Mucosa of descending colon (tissue), 3 donors: ENCODE data around the gene TARS3. TPM values are rescaled to one million over a fixed set of nuclear protein-coding genes. Genes with fewer than 3 reads are reported as not detected.

Source experiments
- ATAC-seq: fragments of 200-7000 bp; cut with Tn5 transposase; one replicate; pipeline ENCODE4 v1.9.1; 2020; ENCODE audit warnings: mild to moderate bottlenecking, moderate library complexity
- DNase-seq, 3 donors: peaks; one replicate each; pipeline ENCODE4 v3.0.0-alpha.2; 2020
- H3K36me3 ChIP-seq: fragments of 200-600 bp; one replicate; pipeline ENCODE4 v1.8.0; 2021; ENCODE audit warnings: low read depth, mild to moderate bottlenecking
- H3K4me1 ChIP-seq: fragments of 200-600 bp; one replicate; pipeline ENCODE4 v1.8.0; 2021; ENCODE audit warnings: low read depth, mild to moderate bottlenecking
- H3K4me3 ChIP-seq: fragments of 200-600 bp; one replicate; pipeline ENCODE4 v1.8.0; 2021; ENCODE audit warnings: mild to moderate bottlenecking
- H3K9me3 ChIP-seq: fragments of 200-600 bp; one replicate; pipeline ENCODE4 v1.8.0; 2021; ENCODE audit warnings: mild to moderate bottlenecking
- CTCF ChIP-seq: fragments of 200-600 bp; IDR thresholded peaks from one replicate; pipeline ENCODE4 v1.8.0; 2022; ENCODE audit warnings: antibody characterized with exemption, mild to moderate bottlenecking
- intact Hi-C, 2 donors: fragments of 100-400 bp; cut with DNase I in 1 of 2; cut with micrococcal nuclease in 1 of 2; formaldehyde crosslinking; loops; one replicate each; pipeline versions ENCODE4 v1.11.0 to v1.11.1; 2022; cut with DNase I, micrococcal nuclease
- total RNA-seq, 3 donors: library from RNA; stranded (reverse); fragmentation: NEBNext Ultra II Directional in 2 of 3; extraction: Animal tissue kit (Norgen Biotek cat#: 25700) in 2 of 3; gene quantifications; one replicate each; pipeline versions ENCODE4 v1.2.1 to v1.2.4, GENCODE V29; 2021 to 2023
- donor health status: DM: no; HTN: no; CAD: no; lungs with moderate emphysema.
- donor health status: DM: no; HTN: no; CAD: no.
- donor health status: DM: no; HTN: yes; CAD: no.

Gene TARS3
- total RNA-seq, 3 donors from 2014 or later = 7.3 to 22.6 (median 9.2) TPM

DNA sequence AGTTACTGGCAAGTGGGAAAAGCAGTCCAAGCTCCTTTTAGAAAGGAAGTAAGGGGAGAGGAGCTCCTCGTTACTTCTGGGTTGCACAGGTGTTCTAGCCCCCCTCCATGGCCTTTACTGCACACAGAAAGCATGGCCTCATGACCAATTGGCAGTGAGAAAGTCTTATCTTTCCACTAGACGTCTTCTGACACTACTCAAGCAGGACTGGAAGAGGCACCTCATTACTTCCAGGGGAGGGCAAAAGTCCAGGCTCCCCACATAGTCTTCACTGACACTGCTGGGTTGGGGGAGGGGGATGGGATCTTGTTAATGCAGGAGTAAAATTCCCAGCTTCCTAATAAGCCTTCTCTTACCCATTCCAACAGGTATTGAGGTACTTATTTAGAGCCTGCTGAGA lies 44.5 kb downstream of the TARS3 start:
- intact Hi-C loops = no loop called here
- TF ChIP-seq CTCF = no peak
- no peak for ATAC-seq
- Histone ChIP-seq H3K36me3 (no peaks in the 10 kb centered on the region), H3K9me3 (no peaks in the 10 kb centered on the region), H3K4me3 (no peak overlapping the region), H3K4me1 (no peaks in the 10 kb centered on the region)
- DNase-seq = no peak

DNA sequence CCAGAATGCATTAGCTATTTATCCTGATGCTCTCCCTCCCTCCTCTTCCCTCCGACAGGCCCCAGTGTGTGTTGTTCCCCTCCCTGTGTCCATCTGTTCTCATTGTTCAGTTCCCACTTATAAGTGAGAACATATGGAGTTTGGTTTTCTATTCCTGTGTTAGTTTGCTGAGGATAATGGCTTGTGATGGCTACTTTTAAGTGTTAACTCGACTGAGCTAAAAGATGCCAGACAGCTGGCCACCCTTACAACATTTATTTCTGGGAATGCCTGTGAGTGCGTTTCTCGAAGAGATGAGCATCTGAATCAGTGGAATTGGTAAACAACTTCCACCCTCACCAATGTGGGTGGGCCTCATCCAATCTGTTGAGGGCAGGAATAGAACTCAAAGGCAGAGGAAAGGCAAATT lies 47.3 kb downstream of the TARS3 start:
- intact Hi-C loops = no loop called here
- Histone ChIP-seq H3K9me3 (no peaks in the 10 kb centered on the region), H3K36me3 (no peaks in the 10 kb centered on the region), H3K4me1 (no peaks in the 10 kb centered on the region), H3K4me3 (no peak overlapping the region)
- DNase-seq (no peak), ATAC-seq (no peak)
- no peak for TF ChIP-seq CTCF

GRCh38 chr15:101675796-101676582 lies 48.3 kb downstream of the TARS3 start:
- peak; percentile 34 for ATAC-seq

GRCh38 chr15:101675015-101675414 lies 49.3 kb downstream of the TARS3 start:
- no peak overlapping the region for H3K4me3 ChIP-seq
- intact Hi-C loops = no loop called here
- no peaks in the 10 kb centered on the region for H3K9me3 ChIP-seq
- ATAC-seq (no peak), DNase-seq (no peak)
- H3K36me3 ChIP-seq = no peaks in the 10 kb centered on the region
- H3K4me1 ChIP-seq = no peaks in the 10 kb centered on the region
- TF ChIP-seq CTCF = no peak

More at GRCh38 chr15:101675796-101676582, 48.3 kb downstream of the TARS3 start:
- no peak for TF ChIP-seq CTCF
- peak in 1 of 3 donors; percentile 44 for DNase-seq
- intact Hi-C loops = no loop called here
- no peak overlapping the region for H3K4me3 ChIP-seq
- H3K36me3 ChIP-seq = no peaks in the 10 kb centered on the region
- H3K9me3 ChIP-seq = no peaks in the 10 kb centered on the region
- H3K4me1 ChIP-seq = no peaks in the 10 kb centered on the region

GRCh38 chr15:101672298-101672697 lies 52.0 kb downstream of the TARS3 start:
- ATAC-seq = no peak
- intact Hi-C loops = no loop called here
- peaks cover 1% of the 10 kb centered on the region for H3K9me3 ChIP-seq
- DNase-seq = no peak
- no peaks in the 10 kb centered on the region for H3K36me3 ChIP-seq
- H3K4me1 ChIP-seq = no peaks in the 10 kb centered on the region
- H3K4me3 ChIP-seq = no peak overlapping the region
- no peak for TF ChIP-seq CTCF
